B cell (primary cell): Measurements from ENCODE around the gene SLC25A48. TPM values are rescaled to one million over a fixed set of nuclear protein-coding genes. Genes with fewer than 3 reads are reported as not detected.

ENCODE experiments used
- ATAC-seq: fragments of 200-7000 bp; cut with Tn5 transposase; one replicate; pipeline ENCODE4 v1.10.0; 2021; ENCODE audit warnings: low read depth, mild to moderate bottlenecking, moderate number of reproducible peaks, moderate library complexity
- CTCF ChIA-PET: fragments of 350-600 bp; sonication (Branson Sonifier 250); formaldehyde crosslinking; loops from one replicate; lab custom pipeline; 2021; ENCODE audit warnings: antibody characterized with exemption, inconsistent platforms; lab: Charles Lee
- POLR2A ChIA-PET: fragments of 350-600 bp; sonication (Branson Sonifier 250); formaldehyde crosslinking; loops from one replicate; lab custom pipeline; 2021; ENCODE audit warnings: antibody characterized with exemption; lab: Charles Lee
- DNase-seq: peaks from one replicate; pipeline ENCODE4 v3.0.0; 2013
- H2AFZ ChIP-seq: 2 replicates; pipeline ENCODE4 v1.6.1; 2012; ENCODE audit warnings: mild to moderate bottlenecking, low read depth, low read length; ENCODE audit not compliant: insufficient read depth, poor library complexity, severe bottlenecking
- H3K27ac ChIP-seq, 2 donors: 1 replicate in 1 of 2; 2 replicates in 1 of 2; pipeline ENCODE4 v1.5.1; 2012 to 2013; ENCODE audit warnings: low read length in 2 of 2, mild to moderate bottlenecking in 2 of 2, moderate library complexity in 1 of 2
- H3K27me3 ChIP-seq, 4 experiments: fragments of 200-600 bp in 1 of 4; sonication (generic) in 1 of 4; replicated peaks in 1 of 4; 1 replicate in 2 of 4; 2 replicates in 2 of 4; pipeline versions ENCODE4 v1.6.1 to v1.7.0; 2013 to 2016; ENCODE audit warnings: low read length in 3 of 4, mild to moderate bottlenecking in 2 of 4, mixed read lengths in 1 of 4, moderate library complexity in 1 of 4; ENCODE audit not compliant: insufficient read depth in 4 of 4, control insufficient read depth in 3 of 4; ENCODE audit errors: control extremely low read depth in 1 of 4
- H3K36me3 ChIP-seq, 2 experiments: replicated peaks in 1 of 2; 1 replicate in 1 of 2; 2 replicates in 1 of 2; pipeline versions ENCODE4 v1.6.1 to v1.7.1; 2013; ENCODE audit warnings: low read length in 1 of 2; ENCODE audit not compliant: insufficient read depth in 2 of 2, control insufficient read depth in 1 of 2; ENCODE audit errors: control extremely low read depth in 1 of 2, extremely low read depth in 1 of 2
- H3K4me1 ChIP-seq, 2 donors: fragments of 200-600 bp in 1 of 2; sonication (generic) in 1 of 2; 1 replicate in 1 of 2; 2 replicates in 1 of 2; pipeline versions ENCODE4 v1.5.1 to v1.6.1; 2013 to 2017; ENCODE audit warnings: low read length in 2 of 2; ENCODE audit not compliant: control insufficient read depth in 2 of 2, insufficient read depth in 2 of 2
- H3K4me2 ChIP-seq: replicated peaks from 2 replicates; pipeline ENCODE3; 2012; ENCODE audit warnings: mild to moderate bottlenecking, low read depth, low read length; ENCODE audit not compliant: poor library complexity, severe bottlenecking
- H3K4me3 ChIP-seq, 5 experiments: fragments of 200-600 bp in 1 of 5; sonication (generic) in 1 of 5; 1 replicate in 3 of 5; 2 replicates in 2 of 5; pipeline versions ENCODE4 v1.5.1 to v1.7.0; 2011 to 2016; ENCODE audit warnings: low read length in 4 of 5, mild to moderate bottlenecking in 4 of 5, low read depth in 2 of 5, control low read depth in 1 of 5, moderate library complexity in 1 of 5; ENCODE audit not compliant: insufficient read depth in 1 of 5; ENCODE audit errors: control extremely low read depth in 1 of 5, extremely low read depth in 1 of 5
- H3K79me2 ChIP-seq: fragments of 200-600 bp; sonication (generic); one replicate; pipeline ENCODE4 v1.6.0; 2016; ENCODE audit warnings: low read length; ENCODE audit not compliant: control insufficient read depth, insufficient read depth
- H3K9ac ChIP-seq: fragments of 200-600 bp; sonication (generic); 2 replicates; pipeline ENCODE4 v1.6.1; 2017; ENCODE audit warnings: mild to moderate bottlenecking, low read length, moderate library complexity
- H3K9me3 ChIP-seq, 3 donors: one replicate each; pipeline versions ENCODE4 v1.6.1 to v1.7.1; 2013; ENCODE audit warnings: low read length in 2 of 3; ENCODE audit not compliant: control insufficient read depth in 2 of 3, insufficient read depth in 1 of 3; ENCODE audit errors: control extremely low read depth in 1 of 3
- H4K20me1 ChIP-seq: 2 replicates; pipeline ENCODE4 v1.6.0; 2012; ENCODE audit warnings: mild to moderate bottlenecking, low read length; ENCODE audit not compliant: insufficient read depth, control insufficient read depth, poor library complexity, severe bottlenecking
- H3K27ac Mint-ChIP-seq: one replicate; pipeline ENCODE4 v1.8.0; 2021; ENCODE audit warnings: mixed read lengths
- H3K27me3 Mint-ChIP-seq: one replicate; pipeline ENCODE4 v1.8.0; 2021; ENCODE audit warnings: mixed read lengths
- H3K4me1 Mint-ChIP-seq: one replicate; pipeline ENCODE4 v1.8.0; 2021; ENCODE audit warnings: mixed read lengths
- H3K4me3 Mint-ChIP-seq: one replicate; pipeline ENCODE4 v1.8.0; 2021; ENCODE audit warnings: mixed read lengths
- H3K9me3 Mint-ChIP-seq: one replicate; pipeline ENCODE4 v1.8.0; 2022; ENCODE audit warnings: mixed read lengths; ENCODE audit not compliant: insufficient read depth
- EZH2 ChIP-seq: IDR thresholded peaks from 2 replicates; pipeline ENCODE4 v1.6.1; 2012; ENCODE audit warnings: borderline replicate concordance, low read depth, mild to moderate bottlenecking, moderate library complexity, low read length; ENCODE audit not compliant: insufficient read depth, poor library complexity, severe bottlenecking
- WGBS: methylation state at CpG from one replicate; pipeline ENCODE4 v1.1.5; 2013; ENCODE audit warnings: missing lambda C conversion rate; ENCODE audit not compliant: insufficient coverage; 5-methylcytosine and 5-hydroxymethylcytosine counted together
- intact Hi-C: fragments of 100-400 bp; cut with micrococcal nuclease; formaldehyde crosslinking; loops from one replicate; pipeline ENCODE4 v1.10.0; 2022
- polyA plus RNA-seq: library from polyadenylated mRNA; depleted of rRNA; stranded (reverse); fragments of >200 nt; gene quantifications from 2 replicates; pipeline ENCODE4 v1.2.3, GENCODE V29; 2012
- total RNA-seq, 2 donors: library from RNA; stranded (reverse); fragments of 120-200 nt in 1 of 2; gene quantifications; 1 replicate in 1 of 2; 2 replicates in 1 of 2; pipeline versions ENCODE4 v1.2.3 to v1.2.4, GENCODE V29; 2013 to 2022
- TF ChIP-seq, protein P1 (sequence below): fragments of 200-600 bp; IDR thresholded peaks from one replicate; pipeline ENCODE4 v1.8.0; 2022; ENCODE audit warnings: antibody characterized with exemption, mild to moderate bottlenecking

Gene SLC25A48
- total and polyA plus RNA-seq, 2 donors (not counting 1 experiment from before 2014, with no cell fraction given): not detected

DNA sequence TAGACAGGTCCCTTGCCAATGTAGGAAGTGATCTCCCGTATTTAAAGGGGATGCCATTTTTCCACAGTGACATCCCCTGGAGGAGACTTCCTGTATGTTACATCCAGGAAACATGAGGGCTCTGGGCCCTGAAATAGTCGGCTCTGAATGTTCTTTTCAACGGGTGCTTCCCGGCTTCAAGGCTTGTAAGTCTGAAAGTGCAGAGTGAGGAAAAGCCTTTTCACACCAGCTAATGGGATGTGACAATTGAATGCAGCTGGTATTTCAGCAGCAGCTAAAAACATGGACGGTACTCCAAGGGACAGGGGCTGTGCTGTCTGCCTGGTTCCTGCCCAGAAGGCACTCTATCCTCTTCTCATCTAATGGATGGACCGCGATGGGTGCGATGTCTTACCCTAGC, 59.8 kb downstream of the SLC25A48 start:
- Mint-ChIP-seq H3K27ac (no peak overlapping the region), H3K27me3 (peaks cover 33% of the 10 kb centered on the region), H3K9me3 (no peaks in the 10 kb centered on the region), H3K4me3 (no peak overlapping the region), H3K4me1 (no peaks in the 10 kb centered on the region)
- no peak for ATAC-seq
- no peak for DNase-seq
- H4K20me1 ChIP-seq: no peaks in the 10 kb centered on the region
- no peak overlapping the region for H3K4me2 ChIP-seq
- WGBS: 70% methylated on average over 6 of the region's 8 CpGs
- peaks cover 0 to 7% (median 4%) of the 10 kb centered on the region in 4 experiments for H3K27me3 ChIP-seq
- H3K27ac ChIP-seq: no peak overlapping the region
- POLR2A ChIA-PET: no interaction called here
- intact Hi-C loops: no loop called here
- CTCF ChIA-PET: no interaction called here
- H3K4me3 ChIP-seq: no peak overlapping the region
- no peaks in the 10 kb centered on the region for H3K79me2 ChIP-seq
- H3K9me3 ChIP-seq: no peaks in the 10 kb centered on the region
- H3K36me3 ChIP-seq: no peaks in the 10 kb centered on the region
- no peak overlapping the region for H2AFZ ChIP-seq
- H3K4me1 ChIP-seq: no peaks in the 10 kb centered on the region
- no peak for TF ChIP-seq EZH2
- TF ChIP-seq, protein P1, sequence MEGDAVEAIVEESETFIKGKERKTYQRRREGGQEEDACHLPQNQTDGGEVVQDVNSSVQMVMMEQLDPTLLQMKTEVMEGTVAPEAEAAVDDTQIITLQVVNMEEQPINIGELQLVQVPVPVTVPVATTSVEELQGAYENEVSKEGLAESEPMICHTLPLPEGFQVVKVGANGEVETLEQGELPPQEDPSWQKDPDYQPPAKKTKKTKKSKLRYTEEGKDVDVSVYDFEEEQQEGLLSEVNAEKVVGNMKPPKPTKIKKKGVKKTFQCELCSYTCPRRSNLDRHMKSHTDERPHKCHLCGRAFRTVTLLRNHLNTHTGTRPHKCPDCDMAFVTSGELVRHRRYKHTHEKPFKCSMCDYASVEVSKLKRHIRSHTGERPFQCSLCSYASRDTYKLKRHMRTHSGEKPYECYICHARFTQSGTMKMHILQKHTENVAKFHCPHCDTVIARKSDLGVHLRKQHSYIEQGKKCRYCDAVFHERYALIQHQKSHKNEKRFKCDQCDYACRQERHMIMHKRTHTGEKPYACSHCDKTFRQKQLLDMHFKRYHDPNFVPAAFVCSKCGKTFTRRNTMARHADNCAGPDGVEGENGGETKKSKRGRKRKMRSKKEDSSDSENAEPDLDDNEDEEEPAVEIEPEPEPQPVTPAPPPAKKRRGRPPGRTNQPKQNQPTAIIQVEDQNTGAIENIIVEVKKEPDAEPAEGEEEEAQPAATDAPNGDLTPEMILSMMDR: no peak
- no peak overlapping the region for H3K9ac ChIP-seq

DNA sequence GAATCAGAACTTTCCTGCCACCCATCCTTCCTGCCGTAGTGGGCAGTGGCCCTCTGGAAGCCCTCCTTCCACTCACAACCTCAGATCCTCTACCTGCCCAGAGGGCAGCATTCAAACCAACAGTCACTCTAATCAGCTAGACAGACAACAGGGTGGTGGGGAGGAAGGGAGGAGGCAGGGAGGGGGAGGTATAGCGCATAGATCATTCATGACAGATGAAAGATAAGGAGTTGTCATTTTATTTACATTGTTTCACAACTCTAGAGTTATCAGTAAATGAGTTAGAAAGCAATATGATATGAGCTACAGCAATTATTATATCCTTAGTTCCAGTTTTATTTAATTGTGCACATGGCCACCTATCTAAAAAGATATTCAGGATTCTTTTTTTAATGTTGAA, 60.3 kb downstream of the SLC25A48 start:
- H3K36me3 ChIP-seq: no peaks in the 10 kb centered on the region
- WGBS: 80% methylated on average over 1 of the region's 2 CpGs
- Mint-ChIP-seq H3K27me3 (peaks cover 34% of the 10 kb centered on the region), H3K27ac (no peak overlapping the region), H3K9me3 (no peaks in the 10 kb centered on the region), H3K4me3 (no peak overlapping the region), H3K4me1 (no peaks in the 10 kb centered on the region)
- peaks cover 0 to 10% (median 5%) of the 10 kb centered on the region in 4 experiments for H3K27me3 ChIP-seq
- no peaks in the 10 kb centered on the region for H3K79me2 ChIP-seq
- H3K4me2 ChIP-seq: no peak overlapping the region
- ATAC-seq (no peak), DNase-seq (no peak)
- no peaks in the 10 kb centered on the region for H3K9me3 ChIP-seq
- TF ChIP-seq EZH2: no peak
- TF ChIP-seq, protein P1: no peak
- no peak overlapping the region for H3K9ac ChIP-seq
- H3K4me3 ChIP-seq: no peak overlapping the region
- no peak overlapping the region for H2AFZ ChIP-seq
- intact Hi-C loops: no loop called here
- ChIA-PET CTCF (no interaction called here), POLR2A (no interaction called here)
- H4K20me1 ChIP-seq: no peaks in the 10 kb centered on the region
- H3K27ac ChIP-seq: no peak overlapping the region
- H3K4me1 ChIP-seq: no peaks in the 10 kb centered on the region
